Skeletal muscle satellite cell (primary cell): ENCODE results near the gene CISD2. TPM values are rescaled to one million over a fixed set of nuclear protein-coding genes. Genes with fewer than 3 reads are reported as not detected.

ENCODE experiments used
- small RNA-seq: library from RNA; depleted of rRNA; stranded (forward); fragments of <200 nt; gene quantifications from one replicate; pipeline ENCODE3, GENCODE V24; 2012

Gene CISD2

Small RNAs within 50 kb of the gene (small RNA-seq; reads per million reads assigned to genes)
- not detected for gene RNU7-151P
